Central memory CD8-positive, alpha-beta T cell (primary cell): ENCODE results near the gene RYR1.
"Not testable (repeated sequence)": the region's sequence is repeated elsewhere in the genome, so short reads cannot be mapped to it uniquely, and the experiment has no call there.

ENCODE experiments used
- ATAC-seq: fragments of 150-1000 bp; cut with Tn5 transposase; replicated peaks from 2 replicates; pipeline ENCODE4 v1.10.0; 2022; ENCODE audit warnings: mild to moderate bottlenecking, moderate FRiP score, moderate number of reproducible peaks; ENCODE audit not compliant: poor library complexity, severe bottlenecking; ENCODE audit errors: extremely low read depth
- DNase-seq, 2 donors: peaks; one replicate each; pipeline ENCODE4 v3.0.0; 2021; ENCODE audit warnings: low spot score in 2 of 2
- H3K27ac Mint-ChIP-seq: one replicate; pipeline ENCODE4 v1.8.0; 2022; ENCODE audit warnings: low read depth, mild to moderate bottlenecking, moderate library complexity, mixed read lengths
- H3K27me3 Mint-ChIP-seq: one replicate; pipeline ENCODE4 v1.8.0; 2022; ENCODE audit warnings: mixed read lengths
- H3K36me3 Mint-ChIP-seq: one replicate; pipeline ENCODE4 v1.8.0; 2022; ENCODE audit warnings: mild to moderate bottlenecking, moderate library complexity, mixed read lengths; ENCODE audit not compliant: insufficient read depth
- H3K4me1 Mint-ChIP-seq: one replicate; pipeline ENCODE4 v1.8.0; 2022; ENCODE audit warnings: mixed read lengths
- H3K4me3 Mint-ChIP-seq: one replicate; pipeline ENCODE4 v1.8.0; 2022; ENCODE audit warnings: mild to moderate bottlenecking, moderate library complexity, mixed read lengths
- H3K9me3 Mint-ChIP-seq: one replicate; pipeline ENCODE4 v1.8.0; 2022; ENCODE audit warnings: mixed read lengths

RYR1 gene

DNA sequence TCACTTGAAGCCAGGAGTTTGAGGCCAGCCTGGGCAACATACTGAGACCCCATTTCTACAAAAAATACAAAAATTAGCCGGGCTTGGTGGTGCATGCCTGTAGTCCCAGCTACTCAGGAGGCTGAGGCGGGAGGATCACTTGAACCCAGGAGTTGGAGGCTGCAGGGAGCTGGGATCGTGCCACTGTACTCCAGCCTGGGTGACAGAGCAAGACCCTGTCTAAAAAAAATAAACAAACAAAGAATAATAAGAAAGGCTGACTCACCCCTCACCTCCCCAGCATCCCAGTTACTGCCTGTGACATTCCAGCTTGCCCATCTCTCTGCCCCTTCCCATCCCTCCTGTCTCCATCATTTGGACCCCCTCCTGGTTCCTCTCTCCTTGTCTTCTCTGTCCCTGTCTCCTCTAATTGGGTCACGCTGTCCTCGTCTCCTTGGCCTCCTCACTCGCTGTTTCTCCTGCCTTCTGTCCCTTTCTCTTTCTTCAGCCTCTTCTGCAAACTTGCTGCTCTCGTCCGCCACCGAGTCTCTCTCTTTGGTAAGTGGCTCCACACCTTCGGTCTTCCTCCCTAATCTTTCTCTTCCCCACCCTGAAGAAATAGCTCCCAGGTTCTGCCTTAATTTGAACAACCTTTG, 77.7 kb downstream of the RYR1 start:
- Mint-ChIP-seq H3K27me3 (peaks cover 18% of the 10 kb centered on the region), H3K4me3 (no peak overlapping the region), H3K36me3 (peaks cover 5% of the 10 kb centered on the region), H3K4me1 (peaks cover 12% of the 10 kb centered on the region), H3K9me3 (no peaks in the 10 kb centered on the region), H3K27ac (no peak overlapping the region)
- ATAC-seq (no peak), DNase-seq (no peak)

- Mint-ChIP-seq H3K9me3 (no peaks in the 10 kb centered on the region), H3K27me3 (peaks cover 18% of the 10 kb centered on the region), H3K4me3 (no peak overlapping the region), H3K36me3 (peaks cover 6% of the 10 kb centered on the region), H3K4me1 (peaks cover 5% of the 10 kb centered on the region), H3K27ac (no peak overlapping the region)
- DNase-seq (no peak), ATAC-seq (no peak)
These were observed 78.8 kb downstream of the RYR1 start for GRCh38 chr19:38512277-38512676.

DNA sequence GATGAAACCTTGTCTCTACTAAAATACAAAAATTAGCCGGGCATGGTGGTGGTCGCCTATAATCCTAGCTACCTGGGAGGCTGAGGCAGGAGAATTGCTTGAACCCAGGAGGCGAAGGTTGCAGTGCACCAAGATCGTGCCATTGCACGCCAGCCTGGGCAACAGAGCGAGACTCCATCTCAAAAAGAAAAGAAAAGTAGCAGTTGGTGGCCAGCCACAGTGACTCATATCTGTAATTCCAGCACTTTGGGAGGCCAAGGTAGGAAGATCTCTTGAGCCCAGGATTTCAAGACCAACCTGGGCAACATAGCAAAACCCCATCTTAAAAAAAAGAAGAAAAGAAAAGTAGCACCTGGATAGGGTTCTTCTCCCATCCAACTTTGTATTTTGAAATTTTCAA, 79.7 kb downstream of the RYR1 start:
- H3K4me3 Mint-ChIP-seq, H3K27ac Mint-ChIP-seq, H3K4me1 Mint-ChIP-seq, H3K36me3 Mint-ChIP-seq, DNase-seq, ATAC-seq, H3K9me3 Mint-ChIP-seq: not testable (repeated sequence)
- peaks cover 18% of the 10 kb centered on the region for H3K27me3 Mint-ChIP-seq

- H3K9me3 Mint-ChIP-seq = no peaks in the 10 kb centered on the region
- H3K4me1 Mint-ChIP-seq = peaks cover 5% of the 10 kb centered on the region
- peaks cover 18% of the 10 kb centered on the region for H3K27me3 Mint-ChIP-seq
- peaks cover 9% of the 10 kb centered on the region for H3K36me3 Mint-ChIP-seq
- ATAC-seq (no peak), DNase-seq (no peak)
- no peak overlapping the region for H3K4me3 Mint-ChIP-seq
- H3K27ac Mint-ChIP-seq = no peak overlapping the region
These were observed 80.3 kb downstream of the RYR1 start for GRCh38 chr19:38513762-38514167.

- peak overlapping the region; percentile 32 for H3K4me3 Mint-ChIP-seq
- ATAC-seq = peak; percentile 88
- H3K9me3 Mint-ChIP-seq = no peaks in the 10 kb centered on the region
- H3K4me1 Mint-ChIP-seq = peaks cover 5% of the 10 kb centered on the region
- no peak overlapping the region for H3K27ac Mint-ChIP-seq
- H3K27me3 Mint-ChIP-seq = peaks cover 18% of the 10 kb centered on the region
- DNase-seq = peak; percentile 61 to 74
- peaks cover 8% of the 10 kb centered on the region for H3K36me3 Mint-ChIP-seq
These were observed 81.5 kb downstream of the RYR1 start for GRCh38 chr19:38514812-38515633.

GRCh38 chr19:38515896-38516295, 82.4 kb downstream of the RYR1 start:
- H3K27me3 Mint-ChIP-seq = peaks cover 10% of the 10 kb centered on the region
- no peak for DNase-seq
- ATAC-seq = no peak
- peaks cover 5% of the 10 kb centered on the region for H3K4me1 Mint-ChIP-seq
- no peaks in the 10 kb centered on the region for H3K9me3 Mint-ChIP-seq
- H3K36me3 Mint-ChIP-seq = peaks cover 8% of the 10 kb centered on the region
- H3K27ac Mint-ChIP-seq = no peak overlapping the region
- no peak overlapping the region for H3K4me3 Mint-ChIP-seq

DNA sequence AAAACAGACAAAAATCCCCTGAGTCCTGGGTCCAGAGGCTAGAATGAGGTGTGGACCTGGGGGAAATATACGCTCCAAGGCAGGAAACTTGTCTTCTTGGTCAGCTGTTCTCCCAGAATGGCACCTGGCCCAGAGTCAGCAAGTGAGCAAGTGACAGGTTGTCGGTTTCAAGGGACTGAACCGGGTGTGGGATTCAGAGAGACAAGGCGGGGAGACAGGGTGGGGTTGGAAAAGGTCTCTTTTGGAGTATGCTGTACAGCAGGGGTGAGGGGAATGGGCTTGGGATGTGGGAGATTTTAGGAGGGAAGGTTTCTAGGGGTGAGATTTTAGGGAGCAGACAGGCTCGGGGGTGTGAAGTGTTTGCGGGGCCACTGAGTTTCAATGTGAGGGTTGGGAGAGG, 83.3 kb downstream of the RYR1 start:
- H3K27me3 Mint-ChIP-seq = peaks cover under 1% of the 10 kb centered on the region
- no peak for DNase-seq
- H3K27ac Mint-ChIP-seq = no peak overlapping the region
- no peak overlapping the region for H3K4me3 Mint-ChIP-seq
- no peak for ATAC-seq
- H3K9me3 Mint-ChIP-seq = no peaks in the 10 kb centered on the region
- peaks cover 8% of the 10 kb centered on the region for H3K36me3 Mint-ChIP-seq
- peaks cover 5% of the 10 kb centered on the region for H3K4me1 Mint-ChIP-seq

DNA sequence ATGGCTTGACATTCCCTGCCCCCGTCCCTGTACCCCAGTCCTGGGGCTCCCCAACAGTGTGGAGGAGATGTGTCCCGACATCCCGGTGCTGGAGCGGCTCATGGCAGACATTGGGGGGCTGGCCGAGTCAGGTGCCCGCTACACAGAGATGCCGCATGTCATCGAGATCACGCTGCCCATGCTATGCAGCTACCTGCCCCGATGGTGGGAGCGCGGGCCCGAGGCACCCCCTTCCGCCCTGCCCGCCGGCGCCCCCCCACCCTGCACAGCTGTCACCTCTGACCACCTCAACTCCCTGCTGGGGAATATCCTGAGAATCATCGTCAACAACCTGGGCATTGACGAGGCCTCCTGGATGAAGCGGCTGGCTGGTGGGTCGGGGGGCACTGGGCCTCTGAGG, 83.8 kb downstream of the RYR1 start:
- Mint-ChIP-seq H3K27me3 (no peaks in the 10 kb centered on the region), H3K4me1 (peaks cover 5% of the 10 kb centered on the region), H3K4me3 (no peak overlapping the region), H3K27ac (no peak overlapping the region), H3K36me3 (peaks cover 8% of the 10 kb centered on the region), H3K9me3 (no peaks in the 10 kb centered on the region)
- ATAC-seq = no peak
- no peak for DNase-seq

DNA sequence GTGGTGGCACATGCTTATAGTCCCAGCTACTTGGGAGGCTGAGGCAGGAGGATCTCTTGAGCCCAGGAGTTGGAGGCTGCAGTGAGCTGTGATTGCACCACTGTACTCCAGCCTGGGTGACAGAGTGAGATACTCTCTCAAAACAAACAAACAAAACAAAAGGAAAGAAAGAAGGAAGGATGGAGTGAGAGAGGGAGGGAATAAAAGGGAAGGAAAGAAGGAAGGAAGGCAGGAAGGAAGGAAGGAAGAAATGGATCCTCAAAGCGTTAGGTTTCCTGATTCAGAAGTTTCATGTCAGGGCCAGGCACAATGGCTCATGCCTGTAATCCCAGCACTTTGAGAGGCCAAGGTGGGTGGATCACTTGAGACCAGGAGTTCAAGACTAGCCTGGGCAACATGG, 84.5 kb downstream of the RYR1 start:
- not testable (repeated sequence) for H3K9me3 Mint-ChIP-seq, DNase-seq, H3K27me3 Mint-ChIP-seq, H3K36me3 Mint-ChIP-seq, H3K4me3 Mint-ChIP-seq, ATAC-seq, H3K27ac Mint-ChIP-seq, H3K4me1 Mint-ChIP-seq

DNA sequence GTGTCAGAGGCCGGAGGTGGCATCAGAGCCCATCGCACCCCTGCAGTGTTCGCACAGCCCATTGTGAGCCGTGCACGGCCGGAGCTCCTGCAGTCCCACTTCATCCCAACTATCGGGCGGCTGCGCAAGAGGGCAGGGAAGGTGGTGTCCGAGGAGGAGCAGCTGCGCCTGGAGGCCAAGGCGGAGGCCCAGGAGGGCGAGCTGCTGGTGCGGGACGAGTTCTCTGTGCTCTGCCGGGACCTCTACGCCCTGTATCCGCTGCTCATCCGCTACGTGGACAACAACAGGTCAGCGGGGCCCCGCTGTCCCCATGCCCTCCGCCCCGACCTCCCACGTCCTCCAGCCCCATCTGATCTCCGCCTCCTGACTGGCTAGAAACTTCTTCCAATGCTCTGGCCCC, 85.7 kb downstream of the RYR1 start:
- Mint-ChIP-seq H3K4me3 (no peak overlapping the region), H3K4me1 (peaks cover 5% of the 10 kb centered on the region), H3K27ac (no peak overlapping the region), H3K9me3 (no peaks in the 10 kb centered on the region), H3K36me3 (peaks cover 5% of the 10 kb centered on the region), H3K27me3 (no peaks in the 10 kb centered on the region)
- no peak for DNase-seq
- no peak for ATAC-seq

- peaks cover 5% of the 10 kb centered on the region for H3K36me3 Mint-ChIP-seq
- no peak for ATAC-seq
These were observed 86.5 kb downstream of the RYR1 start for GRCh38 chr19:38519988-38520387.

GRCh38 chr19:38522915-38523314, 89.4 kb downstream of the RYR1 start:
- Mint-ChIP-seq H3K4me1 (no peaks in the 10 kb centered on the region), H3K27ac (peak overlapping the region; percentile 62), H3K36me3 (peaks cover under 1% of the 10 kb centered on the region), H3K4me3 (no peak overlapping the region), H3K9me3 (no peaks in the 10 kb centered on the region), H3K27me3 (peaks cover 10% of the 10 kb centered on the region)
- no peak for DNase-seq
- ATAC-seq = no peak

More at GRCh38 chr19:38519988-38520387, 86.5 kb downstream of the RYR1 start:
- Mint-ChIP-seq H3K27ac (no peak overlapping the region), H3K4me1 (peaks cover 4% of the 10 kb centered on the region), H3K9me3 (no peaks in the 10 kb centered on the region), H3K27me3 (no peaks in the 10 kb centered on the region), H3K4me3 (no peak overlapping the region)
- DNase-seq = no peak

DNA sequence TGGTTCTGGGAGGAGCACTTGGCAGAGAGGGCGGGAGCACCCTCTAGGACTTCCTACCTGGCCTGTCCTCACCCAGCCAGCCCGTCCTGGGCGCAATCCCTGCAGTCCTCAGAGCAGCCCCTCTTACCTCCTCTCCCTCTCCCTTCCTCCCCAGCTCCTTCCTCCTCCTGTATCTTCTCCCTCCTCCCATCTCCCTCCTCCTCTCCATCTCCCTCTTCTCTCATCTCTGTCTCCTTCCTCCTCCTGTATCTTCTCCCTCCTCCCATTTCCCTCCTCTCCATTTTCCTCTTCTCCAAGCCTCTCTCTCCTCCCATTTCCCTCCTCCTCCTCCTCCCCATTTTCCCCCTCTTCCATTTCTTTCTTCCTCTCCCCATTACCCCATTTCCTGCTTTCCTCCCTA, 89.8 kb downstream of the RYR1 start:
- peaks cover 10% of the 10 kb centered on the region for H3K27me3 Mint-ChIP-seq
- ATAC-seq (no peak), DNase-seq (no peak)
- H3K27ac Mint-ChIP-seq = peak overlapping the region; percentile 62
- no peaks in the 10 kb centered on the region for H3K9me3 Mint-ChIP-seq
- no peaks in the 10 kb centered on the region for H3K36me3 Mint-ChIP-seq
- H3K4me3 Mint-ChIP-seq = no peak overlapping the region
- no peaks in the 10 kb centered on the region for H3K4me1 Mint-ChIP-seq
